Osteoblast (primary cell): ENCODE results near the gene ASCL1. TPM values are rescaled to one million over a fixed set of nuclear protein-coding genes. Genes with fewer than 3 reads are reported as not detected.

Source experiments
- DNase-seq: peaks from one replicate; pipeline ENCODE4 v3.0.0; 2011; ENCODE audit warnings: low spot score, mixed read lengths; ENCODE audit not compliant: insufficient read length; ENCODE audit errors: missing footprints
- H2AFZ ChIP-seq: 2 replicates; pipeline ENCODE4 v1.6.0; 2011; ENCODE audit warnings: mild to moderate bottlenecking, low read length
- H3K27ac ChIP-seq: 2 replicates; pipeline ENCODE4 v1.5.1; 2011; ENCODE audit warnings: mild to moderate bottlenecking, low read depth, low read length, moderate library complexity
- H3K27me3 ChIP-seq: 2 replicates; pipeline ENCODE4 v1.6.0; 2012; ENCODE audit warnings: mild to moderate bottlenecking, control low read depth, inconsistent platforms, low read length, moderate library complexity; ENCODE audit not compliant: insufficient read depth
- H3K36me3 ChIP-seq: 2 replicates; pipeline ENCODE4 v1.5.1; 2011; ENCODE audit warnings: mild to moderate bottlenecking, low read length, control low read depth, moderate library complexity; ENCODE audit not compliant: insufficient read depth
- H3K4me1 ChIP-seq: 2 replicates; pipeline ENCODE4 v1.5.1; 2011; ENCODE audit warnings: mild to moderate bottlenecking, low read length, control low read depth, moderate library complexity; ENCODE audit not compliant: insufficient read depth
- H3K4me2 ChIP-seq: 2 replicates; pipeline ENCODE4 v1.6.0; 2011; ENCODE audit warnings: mild to moderate bottlenecking, low read length; ENCODE audit not compliant: insufficient read depth
- H3K4me3 ChIP-seq: fragments of 200-600 bp; sonication (generic); 3 replicates; pipeline ENCODE4 v1.5.1; 2012; ENCODE audit warnings: mild to moderate bottlenecking, low read length, inconsistent platforms; ENCODE audit not compliant: insufficient read depth
- H3K79me2 ChIP-seq: 2 replicates; pipeline ENCODE4 v1.6.0; 2012; ENCODE audit warnings: mild to moderate bottlenecking, low read length, control low read depth, inconsistent platforms; ENCODE audit not compliant: insufficient read depth
- H3K9me3 ChIP-seq: 2 replicates; pipeline ENCODE4 v1.5.1; 2011; ENCODE audit warnings: low read depth, low read length, control low read depth
- H4K20me1 ChIP-seq: 2 replicates; pipeline ENCODE4 v1.6.0; 2012; ENCODE audit warnings: mild to moderate bottlenecking, low read length, control low read depth; ENCODE audit not compliant: insufficient read depth
- CTCF ChIP-seq: IDR thresholded peaks from 2 replicates; pipeline ENCODE4 v1.5.1; 2011; ENCODE audit warnings: mild to moderate bottlenecking, low read depth, low read length, moderate library complexity; ENCODE audit errors: extremely low read depth
- total RNA-seq: library from RNA; depleted of rRNA; stranded (reverse); fragments of >200 nt; gene quantifications from 2 replicates; pipeline ENCODE4 v1.2.3, GENCODE V29; 2012

The ASCL1 gene
- total RNA-seq, 1 donor = not detected

- Histone ChIP-seq H3K4me2 (no peak overlapping the region), H3K4me3 (no peak overlapping the region), H2AFZ (no peak overlapping the region), H3K36me3 (no peaks in the 10 kb centered on the region), H3K4me1 (no peaks in the 10 kb centered on the region), H3K27me3 (peaks cover 62% of the 10 kb centered on the region), H3K79me2 (no peaks in the 10 kb centered on the region), H4K20me1 (no peaks in the 10 kb centered on the region), H3K27ac (no peak overlapping the region), H3K9me3 (no peaks in the 10 kb centered on the region)
- no peak for TF ChIP-seq CTCF
- DNase-seq = no peak
Observed at GRCh38 chr12:102960766-102961465, 3.4 kb downstream of the ASCL1 start.

GRCh38 chr12:102961466-102961855 is 4.0 kb downstream of the ASCL1 start:
- Histone ChIP-seq H3K36me3 (no peaks in the 10 kb centered on the region), H3K4me1 (no peaks in the 10 kb centered on the region), H3K27ac (no peak overlapping the region), H3K9me3 (no peaks in the 10 kb centered on the region), H3K27me3 (peaks cover 59% of the 10 kb centered on the region), H3K4me2 (no peak overlapping the region), H4K20me1 (no peaks in the 10 kb centered on the region), H2AFZ (no peak overlapping the region), H3K79me2 (no peaks in the 10 kb centered on the region), H3K4me3 (no peak overlapping the region)
- TF ChIP-seq CTCF = no peak
- no peak for DNase-seq

- H3K4me3 ChIP-seq = no peak overlapping the region
- H4K20me1 ChIP-seq = no peaks in the 10 kb centered on the region
- peaks cover 53% of the 10 kb centered on the region for H3K27me3 ChIP-seq
Observed at GRCh38 chr12:102962532-102962931, 5.1 kb downstream of the ASCL1 start.

More at GRCh38 chr12:102962532-102962931, 5.1 kb downstream of the ASCL1 start:
- no peak for TF ChIP-seq CTCF
- H3K36me3 ChIP-seq = no peaks in the 10 kb centered on the region
- peak overlapping the region; percentile 2 for H3K4me2 ChIP-seq
- no peaks in the 10 kb centered on the region for H3K79me2 ChIP-seq
- H3K9me3 ChIP-seq = no peaks in the 10 kb centered on the region
- H2AFZ ChIP-seq = no peak overlapping the region
- no peak for DNase-seq
- no peak overlapping the region for H3K27ac ChIP-seq
- no peaks in the 10 kb centered on the region for H3K4me1 ChIP-seq
